ENCODE measurements around the gene FOXL3. TPM values are rescaled to one million over a fixed set of nuclear protein-coding genes. Genes with fewer than 3 reads are reported as not detected.

The FOXL3 gene
- total RNA-seq, 1 donor from 2014 or later = not detected

GRCh38 chr7:266851-267840 lies 22.8 kb upstream of the FOXL3 start:
- Histone ChIP-seq H3K4me3 (no peak overlapping the region), H3K27me3 (ENCODE audit: low read depth) (peaks cover 5% of the 10 kb centered on the region), H3K27ac (replicated peaks) (no peak overlapping the region), H3K36me3 (no peaks in the 10 kb centered on the region), H3K4me1 (no peaks in the 10 kb centered on the region), H3K9me3 (replicated peaks) (peaks cover 7% of the 10 kb centered on the region)
- TF ChIP-seq CTCF (IDR thresholded peaks at IDR 0.05; ENCODE audit: borderline replicate concordance) = peak; percentile 52
- DNase-seq = no peak
- intact Hi-C loops (cut with micrococcal nuclease) = no loop called here

- DNase-seq = no peak
- H3K27ac ChIP-seq (replicated peaks) = no peak overlapping the region
Observed at GRCh38 chr7:268991-269390, 21.0 kb upstream of the FOXL3 start.

DNA sequence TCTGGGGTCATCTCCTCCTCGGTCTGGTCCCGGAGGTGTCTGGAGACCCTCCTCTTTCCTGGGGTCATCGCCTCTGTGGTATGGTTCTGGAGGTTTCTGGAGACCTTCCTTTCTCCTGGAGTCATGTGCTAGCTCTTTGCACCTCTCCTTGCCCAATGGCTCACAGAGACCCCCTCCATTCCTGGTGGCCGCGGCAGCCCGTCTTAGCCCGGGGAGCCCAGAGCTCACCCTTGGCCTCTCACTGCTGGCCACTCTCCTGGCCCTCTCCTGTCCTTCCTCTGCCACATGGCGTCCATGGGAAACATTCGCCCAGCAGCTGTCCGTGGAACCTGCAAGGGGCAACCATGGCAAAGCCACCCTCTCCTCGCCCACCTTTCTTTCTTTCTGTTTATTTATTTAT lies 20.2 kb upstream of the FOXL3 start:
- TF ChIP-seq CTCF (IDR thresholded peaks at IDR 0.05; ENCODE audit: borderline replicate concordance) = no peak
- no peak for DNase-seq
- Histone ChIP-seq H3K4me3 (no peak overlapping the region), H3K27me3 (ENCODE audit: low read depth) (peaks cover 5% of the 10 kb centered on the region), H3K4me1 (no peaks in the 10 kb centered on the region), H3K9me3 (replicated peaks) (peaks cover 24% of the 10 kb centered on the region), H3K36me3 (no peaks in the 10 kb centered on the region), H3K27ac (replicated peaks) (no peak overlapping the region)
- intact Hi-C loops (cut with micrococcal nuclease) = no loop called here

More at GRCh38 chr7:268991-269390, 21.0 kb upstream of the FOXL3 start:
- Histone ChIP-seq H3K27me3 (ENCODE audit: low read depth) (peaks cover 5% of the 10 kb centered on the region), H3K9me3 (replicated peaks) (peaks cover 17% of the 10 kb centered on the region), H3K4me1 (no peaks in the 10 kb centered on the region), H3K4me3 (no peak overlapping the region), H3K36me3 (no peaks in the 10 kb centered on the region)
- intact Hi-C loops (cut with micrococcal nuclease) = no loop called here
- TF ChIP-seq CTCF (IDR thresholded peaks at IDR 0.05; ENCODE audit: borderline replicate concordance) = no peak

- H3K9me3 ChIP-seq (replicated peaks) = peaks cover 27% of the 10 kb centered on the region
- no peak for TF ChIP-seq CTCF (IDR thresholded peaks at IDR 0.05; ENCODE audit: borderline replicate concordance)
- no peak overlapping the region for H3K4me3 ChIP-seq
- no peak overlapping the region for H3K27ac ChIP-seq (replicated peaks)
- peaks cover 7% of the 10 kb centered on the region for H3K27me3 ChIP-seq (ENCODE audit: low read depth)
- no peak for DNase-seq
- no peaks in the 10 kb centered on the region for H3K4me1 ChIP-seq
- intact Hi-C loops (cut with micrococcal nuclease) = no loop called here
- no peaks in the 10 kb centered on the region for H3K36me3 ChIP-seq
Observed at GRCh38 chr7:270351-270983, 19.5 kb upstream of the FOXL3 start.

DNA sequence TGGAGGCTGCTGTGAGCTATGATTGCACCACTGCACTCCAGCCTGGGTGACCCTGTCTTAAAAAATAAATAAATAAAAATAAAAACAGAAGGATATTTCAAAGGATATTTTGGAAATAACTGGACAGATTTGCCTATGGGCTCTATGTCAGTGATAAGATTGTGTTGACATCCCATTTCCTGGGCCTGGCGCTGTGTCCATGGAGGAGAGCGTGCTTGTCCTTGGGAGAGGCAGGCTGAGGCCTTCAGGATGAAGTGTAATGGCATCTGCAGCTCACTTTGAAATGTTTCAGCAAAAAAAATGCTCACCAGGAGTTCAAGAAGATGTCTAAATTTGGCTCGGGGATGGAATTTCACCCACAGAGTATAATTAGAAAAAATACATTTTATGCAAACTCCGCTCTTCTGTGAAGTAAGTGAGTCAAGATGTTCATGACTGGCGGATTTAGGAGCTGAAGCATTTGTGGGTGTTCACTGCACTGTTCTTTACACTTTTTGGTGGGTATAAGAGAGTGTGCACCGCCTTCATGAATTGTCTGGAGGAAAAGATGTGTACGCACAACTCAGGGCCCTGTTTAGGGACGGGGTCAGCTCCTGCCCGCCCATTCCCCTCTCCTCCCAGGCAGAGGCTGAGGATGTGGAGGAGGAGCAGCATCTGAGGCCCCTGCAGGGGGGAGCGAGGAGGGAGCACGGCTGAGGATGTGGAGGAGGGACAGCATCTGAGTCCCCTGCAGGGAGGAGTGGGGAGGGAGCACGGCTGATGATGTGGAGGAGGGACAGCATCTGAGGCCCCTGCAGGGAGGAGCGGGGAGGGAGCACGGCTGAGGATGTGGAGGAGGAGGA lies 18.5 kb upstream of the FOXL3 start:
- intact Hi-C loops (cut with micrococcal nuclease) = no loop called here
- no peak for TF ChIP-seq CTCF (IDR thresholded peaks at IDR 0.05; ENCODE audit: borderline replicate concordance)
- H3K9me3 ChIP-seq (replicated peaks) = peaks cover 34% of the 10 kb centered on the region

More for the DNA sequence above, 18.5 kb upstream of the FOXL3 start:
- DNase-seq = no peak
- Histone ChIP-seq H3K27me3 (ENCODE audit: low read depth) (peaks cover 16% of the 10 kb centered on the region), H3K4me3 (no peak overlapping the region), H3K36me3 (no peaks in the 10 kb centered on the region), H3K27ac (replicated peaks) (no peak overlapping the region), H3K4me1 (no peaks in the 10 kb centered on the region)

Measured in left ventricle myocardium inferior (tissue), 1 donor.